ENCODE measurements around the gene TRAF7.
"Not testable (repeated sequence)": the region's sequence is repeated elsewhere in the genome, so short reads cannot be mapped to it uniquely, and the experiment has no call there.

The TRAF7 gene

GRCh38 chr16:2135770-2136490, 19.7 kb upstream of the TRAF7 start, which contains the start of gene PKD1:
Gene PKD1, minus strand, starts transcription at chr16:2135898. Its CDS starts 209 bp downstream, at chr16:2135689.
- peaks cover 19% of the 10 kb centered on the region for H3K4me1 ChIP-seq (ENCODE audit: insufficient read depth, low read length)
- H3K9ac ChIP-seq (ENCODE audit: low read depth, low read length): peak within 1 kb of the TSS; percentile 54
- ATAC-seq (ENCODE audit: insufficient read depth, low read depth) (peak; percentile 92), DNase-seq (peak; percentile 98)
- H3K36me3 ChIP-seq (ENCODE audit: insufficient read depth, low read length); H4K20me1 ChIP-seq (ENCODE audit: insufficient read depth, low read length); H3K27me3 ChIP-seq (ENCODE audit: insufficient read depth, low read length, poor library complexity); H3K9me3 ChIP-seq (ENCODE audit: insufficient read depth, low read length, severe bottlenecking): not testable (repeated sequence)
- peak within 1 kb of the TSS; percentile 70 for H3K27ac ChIP-seq (ENCODE audit: low read length)
- H3K4me2 ChIP-seq (ENCODE audit: insufficient read depth, low read length): peak within 1 kb of the TSS; percentile 59
- H3K79me2 ChIP-seq (ENCODE audit: insufficient read depth, low read length): peaks cover 15% of the 10 kb centered on the region
- peak within 1 kb of the TSS; percentile 86 for H2AFZ ChIP-seq (ENCODE audit: low read depth, low read length)
- H3K4me3 ChIP-seq (ENCODE audit: low read depth in 1 of 2, low read length in 2 of 2): peak within 1 kb of the TSS; percentile 17 to 59; a peak in 3 of 4 replicates

- TF ChIP-seq CTCF (IDR thresholded peaks at IDR 0.05; ENCODE audit: borderline replicate concordance, extremely low read depth, low read length, poor library complexity, severe bottlenecking) (no peak), EZH2 (IDR thresholded peaks at IDR 0.05; ENCODE audit: borderline replicate concordance, low read depth, low read length, severe bottlenecking) (no peak)
- Histone ChIP-seq H3K4me2 (ENCODE audit: insufficient read depth, low read length) (no peak overlapping the region), H3K9ac (ENCODE audit: low read depth, low read length) (no peak overlapping the region), H3K36me3 (ENCODE audit: insufficient read depth, low read length) (no peaks in the 10 kb centered on the region), H3K4me3 (ENCODE audit: low read depth in 1 of 2, low read length in 2 of 2) (no peak overlapping the region), H3K79me2 (ENCODE audit: insufficient read depth, low read length) (no peaks in the 10 kb centered on the region), H3K4me1 (ENCODE audit: insufficient read depth, low read length) (peaks cover 9% of the 10 kb centered on the region), H3K27me3 (ENCODE audit: insufficient read depth, low read length, poor library complexity) (no peaks in the 10 kb centered on the region), H3K27ac (ENCODE audit: low read length) (no peak overlapping the region), H3K9me3 (ENCODE audit: insufficient read depth, low read length, severe bottlenecking) (no peaks in the 10 kb centered on the region), H2AFZ (ENCODE audit: low read depth, low read length) (no peak overlapping the region), H4K20me1 (ENCODE audit: insufficient read depth, low read length) (peaks cover 13% of the 10 kb centered on the region)
- DNase-seq (no peak), ATAC-seq (ENCODE audit: insufficient read depth, low read depth) (no peak)
These were observed 12.4 kb upstream of the TRAF7 start for GRCh38 chr16:2142942-2143877.

- H3K27me3 ChIP-seq (ENCODE audit: insufficient read depth, low read length, poor library complexity): no peaks in the 10 kb centered on the region
- no peak overlapping the region for H3K9ac ChIP-seq (ENCODE audit: low read depth, low read length)
- no peaks in the 10 kb centered on the region for H3K36me3 ChIP-seq (ENCODE audit: insufficient read depth, low read length)
- DNase-seq (no peak), ATAC-seq (ENCODE audit: insufficient read depth, low read depth) (no peak)
- H3K9me3 ChIP-seq (ENCODE audit: insufficient read depth, low read length, severe bottlenecking): no peaks in the 10 kb centered on the region
- no peak overlapping the region for H3K27ac ChIP-seq (ENCODE audit: low read length)
- no peak overlapping the region for H3K4me3 ChIP-seq (ENCODE audit: low read depth in 1 of 2, low read length in 2 of 2)
- peaks cover 13% of the 10 kb centered on the region for H4K20me1 ChIP-seq (ENCODE audit: insufficient read depth, low read length)
- TF ChIP-seq EZH2 (IDR thresholded peaks at IDR 0.05; ENCODE audit: borderline replicate concordance, low read depth, low read length, severe bottlenecking) (no peak), CTCF (IDR thresholded peaks at IDR 0.05; ENCODE audit: borderline replicate concordance, extremely low read depth, low read length, poor library complexity, severe bottlenecking) (no peak)
- H3K4me2 ChIP-seq (ENCODE audit: insufficient read depth, low read length): no peak overlapping the region
- H2AFZ ChIP-seq (ENCODE audit: low read depth, low read length): no peak overlapping the region
- H3K79me2 ChIP-seq (ENCODE audit: insufficient read depth, low read length): no peaks in the 10 kb centered on the region
- peaks cover 14% of the 10 kb centered on the region for H3K4me1 ChIP-seq (ENCODE audit: insufficient read depth, low read length)
These were observed 11.6 kb upstream of the TRAF7 start for GRCh38 chr16:2143878-2144485.

Measured in DND-41 (cell line).